ENCODE results near the gene TMEM225B. TPM values are rescaled to one million over a fixed set of nuclear protein-coding genes. Genes with fewer than 3 reads are reported as not detected.

Gene TMEM225B
- total and polyA plus RNA-seq, 9 donors = 0.25 to 3.5 (median 1.2) TPM

DNA sequence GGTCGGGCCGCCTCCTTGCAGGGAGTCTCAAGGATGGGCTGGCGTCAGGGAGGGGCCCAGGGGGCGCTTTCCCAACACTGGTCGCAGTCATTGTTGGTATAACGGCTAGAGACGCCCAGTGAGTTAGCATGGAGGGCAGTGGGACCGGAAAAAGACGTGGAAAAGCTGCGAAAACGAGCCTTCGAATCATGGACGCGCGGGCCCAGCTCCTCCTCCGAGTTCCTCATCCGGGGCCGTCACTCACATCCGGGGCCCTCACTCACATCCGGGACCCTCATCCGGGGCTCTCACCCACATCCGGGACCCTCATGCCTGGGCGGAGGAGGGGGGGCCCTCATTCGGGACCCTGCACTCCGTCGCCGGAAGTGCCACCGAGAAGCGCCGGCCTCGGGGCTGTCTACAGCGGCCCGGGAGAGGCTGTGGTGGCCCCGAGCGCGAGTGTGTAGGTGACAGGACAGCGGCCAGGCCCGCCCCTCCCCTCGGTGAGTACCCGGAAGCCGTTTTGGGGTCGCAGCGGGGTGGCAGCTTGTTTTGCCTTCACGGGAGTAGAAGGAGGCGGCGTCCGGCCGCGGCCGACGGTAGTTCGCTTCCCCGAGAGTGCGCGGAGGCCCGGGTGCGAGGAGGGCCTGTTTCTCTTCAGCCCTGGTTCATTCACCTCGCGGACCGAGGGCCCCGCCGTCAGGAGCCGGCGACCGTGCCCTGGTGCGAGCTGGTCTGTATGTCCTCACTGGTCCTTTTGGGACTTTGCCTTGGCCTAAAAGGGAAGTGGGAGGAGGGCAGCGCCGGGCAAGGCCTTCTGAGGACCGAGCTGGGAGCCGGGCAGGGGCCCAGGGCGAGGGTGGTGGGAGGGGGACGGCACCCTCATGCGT, 39.5 kb upstream of the TMEM225B start, which contains the start of gene ZNF655:
TSS of gene ZNF655 (plus strand) at position 337 of the 869 bp plus-strand sequence. CDS start 1,918 bp downstream, outside the sequence.
- intact Hi-C loops (cut with DNase I) = loop anchor here in 1 of 4 donors (10.0 kb wide), 2 partner anchors 66 to 154 kb away; partner anchors contain the start of genes BUD31 and PDAP1
- no peaks in the 10 kb centered on the region for H3K9me3 ChIP-seq
- peaks cover 1% of the 10 kb centered on the region for H3K4me1 ChIP-seq (ENCODE audit: insufficient read depth)
- 0% methylated on average over 68 to 73 of the region's 73 CpGs for WGBS, 3 donors
- H3K27ac ChIP-seq = peak within 1 kb of the TSS; percentile 88
- DNase-seq = peak; percentile 92 to 96 (median 94)
- H3K36me3 ChIP-seq = no peaks in the 10 kb centered on the region
- H3K4me3 ChIP-seq = peak within 1 kb of the TSS; percentile 72
- TF ChIP-seq POLR2A (IDR thresholded peaks at IDR 0.05) = peak; percentile 77
- TF ChIP-seq EP300 (IDR thresholded peaks at IDR 0.05) = no peak
- TF ChIP-seq, protein P1, sequence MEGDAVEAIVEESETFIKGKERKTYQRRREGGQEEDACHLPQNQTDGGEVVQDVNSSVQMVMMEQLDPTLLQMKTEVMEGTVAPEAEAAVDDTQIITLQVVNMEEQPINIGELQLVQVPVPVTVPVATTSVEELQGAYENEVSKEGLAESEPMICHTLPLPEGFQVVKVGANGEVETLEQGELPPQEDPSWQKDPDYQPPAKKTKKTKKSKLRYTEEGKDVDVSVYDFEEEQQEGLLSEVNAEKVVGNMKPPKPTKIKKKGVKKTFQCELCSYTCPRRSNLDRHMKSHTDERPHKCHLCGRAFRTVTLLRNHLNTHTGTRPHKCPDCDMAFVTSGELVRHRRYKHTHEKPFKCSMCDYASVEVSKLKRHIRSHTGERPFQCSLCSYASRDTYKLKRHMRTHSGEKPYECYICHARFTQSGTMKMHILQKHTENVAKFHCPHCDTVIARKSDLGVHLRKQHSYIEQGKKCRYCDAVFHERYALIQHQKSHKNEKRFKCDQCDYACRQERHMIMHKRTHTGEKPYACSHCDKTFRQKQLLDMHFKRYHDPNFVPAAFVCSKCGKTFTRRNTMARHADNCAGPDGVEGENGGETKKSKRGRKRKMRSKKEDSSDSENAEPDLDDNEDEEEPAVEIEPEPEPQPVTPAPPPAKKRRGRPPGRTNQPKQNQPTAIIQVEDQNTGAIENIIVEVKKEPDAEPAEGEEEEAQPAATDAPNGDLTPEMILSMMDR (IDR thresholded peaks at IDR 0.05) = peak in 2 of 3 donors; percentile 8 to 18
- no peaks in the 10 kb centered on the region for H3K27me3 ChIP-seq

DNA sequence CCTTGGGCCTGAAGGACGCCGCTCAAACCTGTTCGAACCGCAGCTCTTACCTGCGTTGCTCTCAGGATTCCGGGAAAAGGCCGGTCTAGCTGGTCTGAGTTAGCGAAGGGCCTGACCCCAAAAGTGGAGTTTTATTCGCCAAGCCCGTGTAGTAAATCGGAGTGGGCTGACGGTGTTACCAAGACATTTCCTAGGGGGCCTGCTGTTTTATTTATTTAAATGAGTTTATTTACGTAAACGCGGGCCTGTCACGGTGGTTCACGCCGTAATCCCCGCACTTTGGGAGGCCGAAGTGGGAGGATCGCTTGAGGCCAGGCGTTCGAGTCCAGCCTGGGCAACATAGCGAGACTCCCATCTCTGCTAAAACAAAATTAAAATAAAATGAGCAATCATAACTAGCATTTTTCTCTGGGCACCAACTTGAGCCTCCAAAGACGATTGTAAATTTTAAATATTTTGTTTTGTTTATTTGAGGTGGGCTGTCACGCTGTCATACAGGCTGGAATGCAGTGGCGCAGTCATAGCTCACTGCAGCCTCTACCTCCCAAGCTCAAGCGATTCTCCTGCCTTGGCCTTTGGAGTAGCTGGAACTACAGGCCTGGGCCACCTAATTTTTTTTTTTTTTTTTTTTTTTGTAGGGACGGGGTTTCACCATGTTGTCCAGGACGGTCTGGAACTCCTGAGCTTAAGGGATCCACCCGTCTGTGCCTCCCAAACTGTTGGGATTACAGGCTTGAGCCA, 38.7 kb upstream of the TMEM225B start:
- H3K4me1 ChIP-seq (ENCODE audit: insufficient read depth) = peaks cover 1% of the 10 kb centered on the region
- intact Hi-C loops (cut with DNase I) = loop anchor here in 1 of 4 donors (10.0 kb wide), 2 partner anchors 65 to 155 kb away; partner anchors contain the start of genes BUD31 and PDAP1
- H3K27me3 ChIP-seq = no peaks in the 10 kb centered on the region
- no peak for DNase-seq
- peak overlapping the region; percentile 72 for H3K4me3 ChIP-seq
- H3K27ac ChIP-seq = peak overlapping the region; percentile 88
- H3K9me3 ChIP-seq = no peaks in the 10 kb centered on the region
- WGBS, 3 donors = 14 to 19% (median 17%) methylated on average over 29 to 31 of the region's 31 CpGs
- TF ChIP-seq, protein P1 (IDR thresholded peaks at IDR 0.05) = no peak
- TF ChIP-seq POLR2A (IDR thresholded peaks at IDR 0.05) (no peak), EP300 (IDR thresholded peaks at IDR 0.05) (no peak)
- no peaks in the 10 kb centered on the region for H3K36me3 ChIP-seq

DNA sequence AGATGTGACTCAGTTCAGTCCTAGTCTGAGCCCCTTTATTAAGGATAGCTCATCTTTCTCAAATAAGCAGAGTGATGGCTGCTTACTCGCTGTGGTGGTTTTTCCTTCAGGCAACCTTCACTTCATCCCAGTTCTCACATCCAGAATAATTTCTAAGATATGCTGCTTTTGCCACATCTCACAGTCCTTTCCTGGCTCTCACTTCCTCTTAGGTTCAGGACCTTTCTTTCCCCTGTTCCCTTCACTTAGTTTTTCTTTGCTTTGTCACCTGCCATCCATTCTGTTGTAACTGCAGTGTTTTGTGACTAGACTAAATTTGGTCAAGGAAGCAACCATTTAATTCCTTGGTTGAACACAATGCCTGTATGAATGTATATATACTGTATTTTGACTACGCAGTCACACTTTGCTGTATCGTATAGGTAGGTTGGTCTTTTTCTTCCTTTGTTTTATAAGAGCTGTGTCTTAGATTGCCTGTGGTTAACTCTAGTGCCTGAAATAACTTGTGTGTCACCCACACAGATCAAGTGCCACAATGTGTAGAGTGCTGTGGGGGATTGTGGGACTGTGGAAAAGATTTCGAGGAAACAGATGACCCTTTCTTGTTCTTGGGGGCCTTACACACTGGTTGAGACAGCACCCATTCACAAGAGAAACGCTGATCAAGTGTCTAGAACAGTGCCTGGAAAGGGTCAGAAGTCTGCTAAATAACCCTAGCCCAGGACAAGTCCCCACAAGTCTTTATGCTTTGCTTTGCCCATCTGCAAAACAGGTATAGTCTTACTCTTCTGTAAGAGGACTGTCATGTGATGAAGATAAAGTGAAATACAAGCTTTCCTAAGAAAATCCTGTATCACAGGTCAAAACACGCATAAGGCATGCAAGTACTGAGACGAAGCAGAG, 37.0 kb upstream of the TMEM225B start:
- peaks cover 1% of the 10 kb centered on the region for H3K4me1 ChIP-seq (ENCODE audit: insufficient read depth)
- WGBS, 3 donors = 88 to 94% (median 92%) methylated on average over 7 of the region's 7 CpGs
- TF ChIP-seq POLR2A (IDR thresholded peaks at IDR 0.05) (no peak), EP300 (IDR thresholded peaks at IDR 0.05) (no peak)
- TF ChIP-seq, protein P1 (IDR thresholded peaks at IDR 0.05) = no peak
- no peak for DNase-seq
- H3K27me3 ChIP-seq = no peaks in the 10 kb centered on the region
- intact Hi-C loops (cut with DNase I) = no loop called here
- no peak overlapping the region for H3K4me3 ChIP-seq
- H3K36me3 ChIP-seq = no peaks in the 10 kb centered on the region
- H3K27ac ChIP-seq = no peak overlapping the region
- H3K9me3 ChIP-seq = no peaks in the 10 kb centered on the region

DNA sequence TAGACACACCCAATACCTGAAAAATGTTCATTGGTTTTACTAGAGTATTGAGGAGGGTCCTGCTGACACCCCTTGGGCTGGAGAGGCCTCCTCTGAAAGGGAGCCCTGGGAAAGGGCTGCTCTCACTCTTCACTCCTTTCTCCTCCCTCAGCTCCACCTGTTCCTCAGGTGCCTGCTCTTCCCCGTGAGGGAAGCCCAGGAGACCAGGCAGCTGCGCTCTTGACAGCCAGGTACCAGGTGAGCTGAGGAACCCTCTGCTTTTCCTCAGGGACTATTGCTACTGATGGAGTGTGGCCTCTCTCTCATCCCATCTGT, 36.4 kb upstream of the TMEM225B start:
- intact Hi-C loops (cut with DNase I) = no loop called here
- TF ChIP-seq, protein P1 (IDR thresholded peaks at IDR 0.05) = no peak
- no peak for TF ChIP-seq EP300 (IDR thresholded peaks at IDR 0.05)
- no peak for DNase-seq
- H3K27ac ChIP-seq = no peak overlapping the region
- 91 to 96% (median 94%) methylated on average over 2 of the region's 2 CpGs for WGBS, 3 donors
- no peak overlapping the region for H3K4me3 ChIP-seq
- H3K4me1 ChIP-seq (ENCODE audit: insufficient read depth) = peaks cover 1% of the 10 kb centered on the region
- no peaks in the 10 kb centered on the region for H3K9me3 ChIP-seq
- H3K36me3 ChIP-seq = no peaks in the 10 kb centered on the region
- no peaks in the 10 kb centered on the region for H3K27me3 ChIP-seq

Measured in ovary (tissue), 9 donors.